Activated CD8-positive, alpha-beta memory T cell treated with anti-CD3 and anti-CD28 coated beads, Interleukin-2, amount 10 ng/mL, durations not matched to agents 7 days and 5 days (primary cell): Measurements from ENCODE around the gene TSKU. TPM values are rescaled to one million over a fixed set of nuclear protein-coding genes. Genes with fewer than 3 reads are reported as not detected.
"Not testable (repeated sequence)": the region's sequence is repeated elsewhere in the genome, so short reads cannot be mapped to it uniquely, and the experiment has no call there.

ENCODE experiments used
- ATAC-seq: fragments of 150-1000 bp; cut with Tn5 transposase; one replicate; pipeline ENCODE4 v1.10.0; 2021; ENCODE audit warnings: moderate library complexity
- CTCF ChIA-PET: fragments of 350-600 bp; sonication (Branson Sonifier 250); formaldehyde crosslinking; loops from one replicate; lab custom pipeline; 2021; ENCODE audit warnings: antibody characterized with exemption; lab: Charles Lee
- DNase-seq: peaks from one replicate; pipeline ENCODE4 v3.0.0-alpha.2; 2020
- H3K27ac Mint-ChIP-seq: one replicate; pipeline ENCODE4 v1.8.0; 2021; ENCODE audit warnings: mild to moderate bottlenecking, mixed read lengths
- H3K27me3 Mint-ChIP-seq: one replicate; pipeline ENCODE4 v1.8.0; 2021; ENCODE audit warnings: mixed read lengths
- H3K36me3 Mint-ChIP-seq: one replicate; pipeline ENCODE4 v1.8.0; 2021; ENCODE audit warnings: mild to moderate bottlenecking, mixed read lengths
- H3K4me1 Mint-ChIP-seq: one replicate; pipeline ENCODE4 v1.8.0; 2021; ENCODE audit warnings: mixed read lengths
- H3K4me3 Mint-ChIP-seq: one replicate; pipeline ENCODE4 v1.8.0; 2021; ENCODE audit warnings: mild to moderate bottlenecking, moderate library complexity, mixed read lengths
- H3K9me3 Mint-ChIP-seq: one replicate; pipeline ENCODE4 v1.8.0; 2022; ENCODE audit warnings: low read depth, mixed read lengths
- total RNA-seq, 2 experiments: library from RNA; stranded (reverse); gene quantifications; one replicate each; pipeline ENCODE4 v1.2.3, GENCODE V29; 2021

Gene TSKU
- total RNA-seq, 2 experiments from 2014 or later: 0.35 to 1.5 TPM

- peaks cover 4% of the 10 kb centered on the region for H3K27me3 Mint-ChIP-seq
- no peak overlapping the region for H3K4me3 Mint-ChIP-seq
- no peak for ATAC-seq
- DNase-seq: no peak
- peaks cover 29% of the 10 kb centered on the region for H3K4me1 Mint-ChIP-seq
- peaks cover 2% of the 10 kb centered on the region for H3K9me3 Mint-ChIP-seq
- H3K27ac Mint-ChIP-seq: no peak overlapping the region
- CTCF ChIA-PET: interaction anchor here (0.5 to 1.6 kb wide), 3 partner anchors 15 to 95 kb away, joined by 3 to 4 read pairs (median 3); no protein-coding TSS in a partner anchor
- H3K36me3 Mint-ChIP-seq: peaks cover 8% of the 10 kb centered on the region
These were observed 41.2 kb downstream of the TSKU start for GRCh38 chr11:76824083-76824939.

- ATAC-seq: no peak
- CTCF ChIA-PET: interaction anchor here (1.1 to 1.6 kb wide), 3 partner anchors 13 to 94 kb away, joined by 3 to 4 read pairs (median 4); no protein-coding TSS in a partner anchor
These were observed 42.0 kb downstream of the TSKU start for GRCh38 chr11:76824980-76825725.

GRCh38 chr11:76825726-76826396, 42.7 kb downstream of the TSKU start:
- Mint-ChIP-seq H3K9me3 (peaks cover 2% of the 10 kb centered on the region), H3K27me3 (peaks cover 4% of the 10 kb centered on the region), H3K36me3 (peaks cover 8% of the 10 kb centered on the region), H3K4me1 (peaks cover 29% of the 10 kb centered on the region), H3K4me3 (no peak overlapping the region), H3K27ac (peak overlapping the region; percentile 57)
- ATAC-seq: no peak
- DNase-seq: no peak
- CTCF ChIA-PET: interaction anchor here (0.7 to 1.6 kb wide), 3 partner anchors 11 to 93 kb away, joined by 3 to 4 read pairs (median 3); no protein-coding TSS in a partner anchor

More at GRCh38 chr11:76824980-76825725, 42.0 kb downstream of the TSKU start:
- peak overlapping the region; percentile 57 for H3K27ac Mint-ChIP-seq
- H3K4me3 Mint-ChIP-seq: no peak overlapping the region
- peaks cover 29% of the 10 kb centered on the region for H3K4me1 Mint-ChIP-seq
- H3K9me3 Mint-ChIP-seq: peaks cover 2% of the 10 kb centered on the region
- peaks cover 8% of the 10 kb centered on the region for H3K36me3 Mint-ChIP-seq
- no peak for DNase-seq
- H3K27me3 Mint-ChIP-seq: peaks cover 4% of the 10 kb centered on the region

GRCh38 chr11:76826508-76826907, 43.4 kb downstream of the TSKU start:
- H3K36me3 Mint-ChIP-seq, H3K4me3 Mint-ChIP-seq, H3K27ac Mint-ChIP-seq, DNase-seq, H3K9me3 Mint-ChIP-seq, ATAC-seq, H3K27me3 Mint-ChIP-seq: not testable (repeated sequence)
- CTCF ChIA-PET: interaction anchor here (0.7 kb wide), 1 partner anchor 12 kb away, joined by 3 read pairs; no protein-coding TSS in a partner anchor
- peaks cover 29% of the 10 kb centered on the region for H3K4me1 Mint-ChIP-seq

- H3K27ac Mint-ChIP-seq, H3K4me3 Mint-ChIP-seq, CTCF ChIA-PET, H3K9me3 Mint-ChIP-seq, H3K27me3 Mint-ChIP-seq, DNase-seq, H3K36me3 Mint-ChIP-seq, ATAC-seq: not testable (repeated sequence)
- H3K4me1 Mint-ChIP-seq: peaks cover 29% of the 10 kb centered on the region
These were observed 43.8 kb downstream of the TSKU start for GRCh38 chr11:76827005-76827404.

- H3K36me3 Mint-ChIP-seq: peaks cover 2% of the 10 kb centered on the region
- no peak overlapping the region for H3K4me3 Mint-ChIP-seq
- peaks cover 2% of the 10 kb centered on the region for H3K9me3 Mint-ChIP-seq
- no peak for DNase-seq
- H3K4me1 Mint-ChIP-seq: peaks cover 5% of the 10 kb centered on the region
- no peak overlapping the region for H3K27ac Mint-ChIP-seq
- CTCF ChIA-PET: no interaction called here
- peaks cover 5% of the 10 kb centered on the region for H3K27me3 Mint-ChIP-seq
- no peak for ATAC-seq
These were observed 47.6 kb downstream of the TSKU start for GRCh38 chr11:76830639-76831327.

- ATAC-seq (no peak), DNase-seq (no peak)
- Mint-ChIP-seq H3K27me3 (peaks cover 5% of the 10 kb centered on the region), H3K4me1 (no peaks in the 10 kb centered on the region), H3K9me3 (no peaks in the 10 kb centered on the region), H3K36me3 (no peaks in the 10 kb centered on the region), H3K4me3 (no peak overlapping the region), H3K27ac (no peak overlapping the region)
- CTCF ChIA-PET: no interaction called here
These were observed 48.6 kb downstream of the TSKU start for GRCh38 chr11:76831686-76832310.

- DNase-seq (no peak), ATAC-seq (no peak)
- peaks cover 5% of the 10 kb centered on the region for H3K27me3 Mint-ChIP-seq
- H3K4me3 Mint-ChIP-seq: no peak overlapping the region
- H3K4me1 Mint-ChIP-seq: no peaks in the 10 kb centered on the region
- no peaks in the 10 kb centered on the region for H3K9me3 Mint-ChIP-seq
- no peak overlapping the region for H3K27ac Mint-ChIP-seq
- CTCF ChIA-PET: no interaction called here
- H3K36me3 Mint-ChIP-seq: no peaks in the 10 kb centered on the region
These were observed 49.2 kb downstream of the TSKU start for GRCh38 chr11:76832361-76832760.

- H3K9me3 Mint-ChIP-seq: no peaks in the 10 kb centered on the region
- CTCF ChIA-PET: interaction anchor here (1.1 kb wide), 1 partner anchor 84 kb away, joined by 3 read pairs; no protein-coding TSS in a partner anchor
- no peaks in the 10 kb centered on the region for H3K4me1 Mint-ChIP-seq
- no peak overlapping the region for H3K4me3 Mint-ChIP-seq
- ATAC-seq (no peak), DNase-seq (no peak)
- H3K27me3 Mint-ChIP-seq: peaks cover 12% of the 10 kb centered on the region
- H3K27ac Mint-ChIP-seq: no peak overlapping the region
- no peaks in the 10 kb centered on the region for H3K36me3 Mint-ChIP-seq
These were observed 51.0 kb downstream of the TSKU start for GRCh38 chr11:76834151-76834550.

- H3K9me3 Mint-ChIP-seq: no peaks in the 10 kb centered on the region
- H3K36me3 Mint-ChIP-seq: no peaks in the 10 kb centered on the region
- H3K4me1 Mint-ChIP-seq: no peaks in the 10 kb centered on the region
- no peak overlapping the region for H3K4me3 Mint-ChIP-seq
- ATAC-seq (no peak), DNase-seq (no peak)
- CTCF ChIA-PET: interaction anchor here (1.1 kb wide), 1 partner anchor 83 kb away, joined by 3 read pairs; no protein-coding TSS in a partner anchor
- H3K27ac Mint-ChIP-seq: no peak overlapping the region
- H3K27me3 Mint-ChIP-seq: peaks cover 19% of the 10 kb centered on the region
These were observed 51.9 kb downstream of the TSKU start for GRCh38 chr11:76835036-76835435.

GRCh38 chr11:76835928-76836612, 52.9 kb downstream of the TSKU start:
- H3K4me1 Mint-ChIP-seq: no peaks in the 10 kb centered on the region
- no peaks in the 10 kb centered on the region for H3K36me3 Mint-ChIP-seq
- no peak overlapping the region for H3K27ac Mint-ChIP-seq
- CTCF ChIA-PET: interaction anchor here (0.7 kb wide), 1 partner anchor 84 kb away, joined by 3 read pairs; no protein-coding TSS in a partner anchor
- ATAC-seq (no peak), DNase-seq (no peak)
- peaks cover 23% of the 10 kb centered on the region for H3K27me3 Mint-ChIP-seq
- no peaks in the 10 kb centered on the region for H3K9me3 Mint-ChIP-seq
- H3K4me3 Mint-ChIP-seq: no peak overlapping the region
